ENCODE data around the gene FMN1. TPM values are rescaled to one million over a fixed set of nuclear protein-coding genes. Genes with fewer than 3 reads are reported as not detected.

The FMN1 gene
- polyA plus RNA-seq, 2 donors = 1.0 to 2.1 TPM

DNA sequence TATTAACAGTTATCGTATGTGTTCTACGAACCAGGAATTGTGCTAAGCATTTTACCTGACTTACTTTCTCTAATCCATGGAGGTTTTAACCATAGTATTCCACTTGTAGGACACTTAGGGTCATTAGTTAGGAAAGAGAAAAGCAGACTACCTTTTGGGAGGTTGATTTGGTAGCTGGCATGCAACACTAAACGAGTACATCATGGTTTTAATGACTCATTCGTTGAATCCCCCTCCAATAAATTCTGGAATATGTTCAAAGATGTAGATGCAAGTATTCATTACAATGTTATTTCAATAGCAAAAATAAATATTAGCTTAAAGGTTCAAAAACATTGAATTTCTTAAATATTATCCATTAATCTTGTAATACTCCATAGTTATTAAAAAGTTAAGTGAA is 162.5 kb downstream of the FMN1 start:
- Histone ChIP-seq H3K27me3 (ENCODE audit: control insufficient read depth in 1 of 2, insufficient read depth in 2 of 2, low read length in 2 of 2) (no peaks in the 10 kb centered on the region), H3K4me1 (ENCODE audit: control insufficient read depth in 2 of 2, insufficient read depth in 2 of 2, low read length in 1 of 2) (no peaks in the 10 kb centered on the region), H3K4me3 (ENCODE audit: low read depth in 1 of 2, low read length in 2 of 2) (no peak overlapping the region), H3K27ac (ENCODE audit: low read depth in 2 of 2, low read length in 1 of 2) (no peak overlapping the region), H3K36me3 (ENCODE audit: control insufficient read depth in 2 of 2, insufficient read depth in 2 of 2, low read length in 1 of 2) (no peaks in the 10 kb centered on the region), H3K9me3 (ENCODE audit: control insufficient read depth in 2 of 2, insufficient read depth in 1 of 2, low read depth in 1 of 2, low read length in 1 of 2) (no peaks in the 10 kb centered on the region)
- whole genome bisulfite sequencing, 2 donors = 44 to 62% methylated on average over 4 of the region's 4 CpGs

DNA sequence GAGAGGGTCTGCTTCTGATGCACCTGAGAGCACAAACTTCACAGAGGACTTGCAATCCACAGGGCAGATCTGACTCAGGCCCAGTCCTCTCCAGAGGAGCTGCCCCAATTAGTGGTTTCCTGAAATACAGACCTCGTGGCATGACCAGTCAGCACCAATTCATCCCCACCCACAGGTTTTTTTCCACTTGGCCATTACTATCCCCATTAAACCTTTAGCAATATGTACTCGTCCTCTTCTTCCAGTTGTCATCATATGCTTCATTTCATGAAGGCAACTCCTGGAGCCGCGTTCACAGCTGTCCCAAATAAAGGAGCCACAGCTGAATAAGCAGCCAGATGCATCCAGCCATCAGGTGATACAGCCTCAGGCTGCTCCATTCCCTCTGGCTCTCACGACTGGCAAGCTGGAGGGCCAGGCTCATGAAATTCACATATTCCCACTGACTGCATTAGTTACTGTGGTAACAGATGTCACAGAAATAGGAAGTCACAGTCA is 163.1 kb downstream of the FMN1 start:
- Histone ChIP-seq H3K36me3 (ENCODE audit: control insufficient read depth in 2 of 2, insufficient read depth in 2 of 2, low read length in 1 of 2) (no peaks in the 10 kb centered on the region), H3K4me3 (ENCODE audit: low read depth in 1 of 2, low read length in 2 of 2) (no peak overlapping the region), H3K27me3 (ENCODE audit: control insufficient read depth in 1 of 2, insufficient read depth in 2 of 2, low read length in 2 of 2) (no peaks in the 10 kb centered on the region), H3K27ac (ENCODE audit: low read depth in 2 of 2, low read length in 1 of 2) (no peak overlapping the region), H3K9me3 (ENCODE audit: control insufficient read depth in 2 of 2, insufficient read depth in 1 of 2, low read depth in 1 of 2, low read length in 1 of 2) (no peaks in the 10 kb centered on the region), H3K4me1 (ENCODE audit: control insufficient read depth in 2 of 2, insufficient read depth in 2 of 2, low read length in 1 of 2) (no peaks in the 10 kb centered on the region)
- 45 to 58% methylated on average over 5 of the region's 5 CpGs for WGBS, 2 donors

DNA sequence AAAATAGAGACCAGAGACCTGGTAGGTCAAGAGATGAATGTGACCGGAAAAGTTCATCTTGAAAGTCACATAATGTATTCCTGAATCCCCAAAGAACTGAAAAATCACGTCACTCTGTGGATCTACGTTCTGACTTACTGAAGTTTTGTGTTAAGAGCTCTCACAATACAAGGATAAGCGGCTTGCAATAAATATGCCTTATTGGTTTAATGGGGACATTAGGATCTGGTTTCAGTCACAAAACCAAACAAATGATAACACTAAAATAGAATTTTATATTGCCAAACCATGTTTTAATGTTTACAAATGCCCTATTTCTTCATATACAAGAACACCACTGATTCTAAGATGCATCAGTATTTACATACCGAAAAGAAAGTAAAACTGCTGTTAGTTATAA is 164.2 kb downstream of the FMN1 start:
- H3K27me3 ChIP-seq (ENCODE audit: control insufficient read depth in 1 of 2, insufficient read depth in 2 of 2, low read length in 2 of 2) = no peaks in the 10 kb centered on the region
- H3K4me3 ChIP-seq (ENCODE audit: low read depth in 1 of 2, low read length in 2 of 2) = no peak overlapping the region
- H3K4me1 ChIP-seq (ENCODE audit: control insufficient read depth in 2 of 2, insufficient read depth in 2 of 2, low read length in 1 of 2) = no peaks in the 10 kb centered on the region
- no peaks in the 10 kb centered on the region for H3K36me3 ChIP-seq (ENCODE audit: control insufficient read depth in 2 of 2, insufficient read depth in 2 of 2, low read length in 1 of 2)
- WGBS, 2 donors = 91 to 97% methylated on average over 5 of the region's 5 CpGs
- no peaks in the 10 kb centered on the region for H3K9me3 ChIP-seq (ENCODE audit: control insufficient read depth in 2 of 2, insufficient read depth in 1 of 2, low read depth in 1 of 2, low read length in 1 of 2)
- H3K27ac ChIP-seq (ENCODE audit: low read depth in 2 of 2, low read length in 1 of 2) = no peak overlapping the region

DNA sequence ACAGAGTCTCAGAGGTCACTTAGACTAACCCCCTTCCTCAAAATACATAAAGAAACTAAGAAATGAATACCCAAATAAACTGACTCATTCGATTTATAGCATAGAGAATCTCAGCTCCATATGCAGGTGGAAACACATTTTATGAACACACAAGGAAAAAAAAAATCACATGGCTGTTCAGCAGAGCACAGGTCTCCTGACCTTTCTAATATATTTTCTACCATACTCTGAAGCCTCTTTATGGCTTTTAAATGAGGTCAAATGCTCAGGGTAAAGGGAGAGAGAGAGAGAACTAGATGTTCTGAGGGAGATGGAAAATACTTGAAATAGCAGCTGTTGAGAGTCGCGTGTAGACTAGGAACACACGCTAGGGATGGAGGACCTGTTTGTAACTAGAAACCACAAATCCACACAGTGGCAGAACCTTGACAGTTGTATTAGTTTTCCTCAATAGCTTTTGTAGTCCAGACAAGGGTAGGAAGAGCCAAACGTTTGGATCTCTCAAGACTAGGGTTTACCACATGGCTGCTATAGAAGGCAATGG is 165.3 kb downstream of the FMN1 start:
- Histone ChIP-seq H3K27me3 (ENCODE audit: control insufficient read depth in 1 of 2, insufficient read depth in 2 of 2, low read length in 2 of 2) (no peaks in the 10 kb centered on the region), H3K4me1 (ENCODE audit: control insufficient read depth in 2 of 2, insufficient read depth in 2 of 2, low read length in 1 of 2) (no peaks in the 10 kb centered on the region), H3K9me3 (ENCODE audit: control insufficient read depth in 2 of 2, insufficient read depth in 1 of 2, low read depth in 1 of 2, low read length in 1 of 2) (no peaks in the 10 kb centered on the region), H3K4me3 (ENCODE audit: low read depth in 1 of 2, low read length in 2 of 2) (no peak overlapping the region), H3K36me3 (ENCODE audit: control insufficient read depth in 2 of 2, insufficient read depth in 2 of 2, low read length in 1 of 2) (no peaks in the 10 kb centered on the region), H3K27ac (ENCODE audit: low read depth in 2 of 2, low read length in 1 of 2) (no peak overlapping the region)
- 60 to 72% methylated on average over 5 of the region's 5 CpGs for WGBS, 2 donors

- Histone ChIP-seq H3K36me3 (ENCODE audit: control insufficient read depth in 2 of 2, insufficient read depth in 2 of 2, low read length in 1 of 2) (no peaks in the 10 kb centered on the region), H3K9me3 (ENCODE audit: control insufficient read depth in 2 of 2, insufficient read depth in 1 of 2, low read depth in 1 of 2, low read length in 1 of 2) (no peaks in the 10 kb centered on the region), H3K4me1 (ENCODE audit: control insufficient read depth in 2 of 2, insufficient read depth in 2 of 2, low read length in 1 of 2) (no peaks in the 10 kb centered on the region), H3K27me3 (ENCODE audit: control insufficient read depth in 1 of 2, insufficient read depth in 2 of 2, low read length in 2 of 2) (no peaks in the 10 kb centered on the region), H3K27ac (ENCODE audit: low read depth in 2 of 2, low read length in 1 of 2) (no peak overlapping the region), H3K4me3 (ENCODE audit: low read depth in 1 of 2, low read length in 2 of 2) (no peak overlapping the region)
- WGBS, 2 donors = 63 to 70% methylated on average over 4 of the region's 4 CpGs
These were observed 166.0 kb downstream of the FMN1 start for GRCh38 chr15:33028495-33028894.

DNA sequence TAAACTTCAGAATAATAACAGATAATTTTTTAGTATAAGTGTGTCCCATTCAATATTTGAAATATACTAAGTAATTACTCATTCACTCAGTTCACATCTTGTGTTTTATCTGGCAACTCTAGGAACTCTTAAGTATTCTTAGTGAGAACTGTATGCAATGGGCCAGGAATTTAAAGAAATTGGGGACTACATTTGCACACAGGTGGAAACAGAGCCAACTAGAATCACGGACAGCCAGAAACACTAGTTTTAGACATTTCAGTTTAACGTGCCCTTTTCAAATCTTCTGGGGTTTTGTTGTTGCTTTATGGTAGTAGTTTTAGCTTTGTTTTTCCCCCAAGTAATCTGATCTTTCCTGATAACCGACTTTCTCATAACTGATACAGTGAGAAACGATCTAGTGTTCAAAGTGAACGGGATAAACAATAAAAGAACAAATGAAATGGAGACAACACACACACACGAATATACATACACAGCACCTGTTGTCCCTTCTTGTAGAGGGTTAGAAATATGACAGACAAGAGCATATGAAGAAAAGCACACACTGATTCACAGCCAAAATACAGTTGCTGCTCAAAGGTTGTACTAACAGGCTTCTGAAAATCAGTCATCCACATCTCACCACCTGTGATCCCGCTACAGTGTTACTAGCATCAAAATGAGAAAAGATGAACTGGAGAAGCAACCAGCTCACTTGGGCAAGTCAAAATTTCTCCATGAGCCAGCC is 167.0 kb downstream of the FMN1 start:
- H3K27ac ChIP-seq (ENCODE audit: low read depth in 2 of 2, low read length in 1 of 2) = no peak overlapping the region

GRCh38 chr15:33026614-33027013 is 167.9 kb downstream of the FMN1 start:
- no peak overlapping the region for H3K4me3 ChIP-seq (ENCODE audit: low read depth in 1 of 2, low read length in 2 of 2)
- H3K4me1 ChIP-seq (ENCODE audit: control insufficient read depth in 2 of 2, insufficient read depth in 2 of 2, low read length in 1 of 2) = peaks cover 0 to 2% of the 10 kb centered on the region in 2 donors
- no peaks in the 10 kb centered on the region for H3K9me3 ChIP-seq (ENCODE audit: control insufficient read depth in 2 of 2, insufficient read depth in 1 of 2, low read depth in 1 of 2, low read length in 1 of 2)
- WGBS, 2 donors = 19 to 23% methylated on average over 2 of the region's 2 CpGs
- H3K27me3 ChIP-seq (ENCODE audit: control insufficient read depth in 1 of 2, insufficient read depth in 2 of 2, low read length in 2 of 2) = no peaks in the 10 kb centered on the region
- H3K36me3 ChIP-seq (ENCODE audit: control insufficient read depth in 2 of 2, insufficient read depth in 2 of 2, low read length in 1 of 2) = no peaks in the 10 kb centered on the region
- H3K27ac ChIP-seq (ENCODE audit: low read depth in 2 of 2, low read length in 1 of 2) = no peak overlapping the region

More for the DNA sequence above, 167.0 kb downstream of the FMN1 start:
- no peaks in the 10 kb centered on the region for H3K9me3 ChIP-seq (ENCODE audit: control insufficient read depth in 2 of 2, insufficient read depth in 1 of 2, low read depth in 1 of 2, low read length in 1 of 2)
- peaks cover 0 to 2% of the 10 kb centered on the region in 2 donors for H3K4me1 ChIP-seq (ENCODE audit: control insufficient read depth in 2 of 2, insufficient read depth in 2 of 2, low read length in 1 of 2)
- H3K4me3 ChIP-seq (ENCODE audit: low read depth in 1 of 2, low read length in 2 of 2) = no peak overlapping the region
- WGBS, 2 donors = 50 to 53% methylated on average over 7 of the region's 7 CpGs
- H3K36me3 ChIP-seq (ENCODE audit: control insufficient read depth in 2 of 2, insufficient read depth in 2 of 2, low read length in 1 of 2) = no peaks in the 10 kb centered on the region
- no peaks in the 10 kb centered on the region for H3K27me3 ChIP-seq (ENCODE audit: control insufficient read depth in 1 of 2, insufficient read depth in 2 of 2, low read length in 2 of 2)

GRCh38 chr15:33022629-33023028 is 171.9 kb downstream of the FMN1 start:
- H3K4me3 ChIP-seq (ENCODE audit: low read depth in 1 of 2, low read length in 2 of 2) = no peak overlapping the region
- H3K4me1 ChIP-seq (ENCODE audit: control insufficient read depth in 2 of 2, insufficient read depth in 2 of 2, low read length in 1 of 2) = peaks cover 0 to 2% of the 10 kb centered on the region in 2 donors
- no peak overlapping the region for H3K27ac ChIP-seq (ENCODE audit: low read depth in 2 of 2, low read length in 1 of 2)
- no peaks in the 10 kb centered on the region for H3K27me3 ChIP-seq (ENCODE audit: control insufficient read depth in 1 of 2, insufficient read depth in 2 of 2, low read length in 2 of 2)
- no peaks in the 10 kb centered on the region for H3K9me3 ChIP-seq (ENCODE audit: control insufficient read depth in 2 of 2, insufficient read depth in 1 of 2, low read depth in 1 of 2, low read length in 1 of 2)
- WGBS, 2 donors = 33 to 43% methylated on average over 2 of the region's 2 CpGs
- H3K36me3 ChIP-seq (ENCODE audit: control insufficient read depth in 2 of 2, insufficient read depth in 2 of 2, low read length in 1 of 2) = no peaks in the 10 kb centered on the region

DNA sequence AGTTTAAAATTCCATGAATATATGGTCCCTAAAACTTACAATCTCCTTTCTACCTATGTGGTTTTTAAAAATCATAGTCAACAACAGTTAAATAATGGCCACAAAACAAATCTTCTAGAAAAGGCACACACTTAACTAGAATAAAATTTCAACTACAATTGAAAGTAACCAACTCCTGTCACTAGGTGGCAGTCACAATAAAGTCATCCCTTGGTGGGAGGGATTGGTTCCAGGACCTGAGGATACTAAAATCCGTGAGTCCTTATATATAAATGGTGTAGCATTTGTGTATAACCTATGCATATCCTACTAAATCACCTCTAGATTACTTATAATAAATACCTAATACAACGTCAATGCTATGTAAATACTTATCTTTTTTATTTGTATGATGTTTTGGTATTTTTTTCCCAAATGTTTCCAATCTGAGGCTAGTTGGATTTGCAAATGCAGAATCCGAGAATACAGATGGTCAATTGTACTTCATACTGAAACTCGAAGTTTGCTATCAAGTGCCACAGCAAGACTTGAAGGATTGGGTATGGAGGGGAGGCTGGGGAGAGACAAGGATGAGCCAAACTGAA is 172.6 kb downstream of the FMN1 start:
- H3K27me3 ChIP-seq (ENCODE audit: control insufficient read depth in 1 of 2, insufficient read depth in 2 of 2, low read length in 2 of 2) = no peaks in the 10 kb centered on the region
- H3K36me3 ChIP-seq (ENCODE audit: control insufficient read depth in 2 of 2, insufficient read depth in 2 of 2, low read length in 1 of 2) = no peaks in the 10 kb centered on the region
- no peak overlapping the region for H3K4me3 ChIP-seq (ENCODE audit: low read depth in 1 of 2, low read length in 2 of 2)
- H3K4me1 ChIP-seq (ENCODE audit: control insufficient read depth in 2 of 2, insufficient read depth in 2 of 2, low read length in 1 of 2) = peaks cover 0 to 2% of the 10 kb centered on the region in 2 donors
- H3K9me3 ChIP-seq (ENCODE audit: control insufficient read depth in 2 of 2, insufficient read depth in 1 of 2, low read depth in 1 of 2, low read length in 1 of 2) = no peaks in the 10 kb centered on the region
- whole genome bisulfite sequencing, 2 donors = 19 to 22% methylated on average over 4 of the region's 4 CpGs
- peak overlapping the region in 1 of 2 donors; percentile 13 for H3K27ac ChIP-seq (ENCODE audit: low read depth in 2 of 2, low read length in 1 of 2)

Measured in esophagus (tissue), 2 donors.